ENCODE measurements around the gene BORCS8.
"Not testable (repeated sequence)": the region's sequence is repeated elsewhere in the genome, so short reads cannot be mapped to it uniquely, and the experiment has no call there.

Gene BORCS8

DNA sequence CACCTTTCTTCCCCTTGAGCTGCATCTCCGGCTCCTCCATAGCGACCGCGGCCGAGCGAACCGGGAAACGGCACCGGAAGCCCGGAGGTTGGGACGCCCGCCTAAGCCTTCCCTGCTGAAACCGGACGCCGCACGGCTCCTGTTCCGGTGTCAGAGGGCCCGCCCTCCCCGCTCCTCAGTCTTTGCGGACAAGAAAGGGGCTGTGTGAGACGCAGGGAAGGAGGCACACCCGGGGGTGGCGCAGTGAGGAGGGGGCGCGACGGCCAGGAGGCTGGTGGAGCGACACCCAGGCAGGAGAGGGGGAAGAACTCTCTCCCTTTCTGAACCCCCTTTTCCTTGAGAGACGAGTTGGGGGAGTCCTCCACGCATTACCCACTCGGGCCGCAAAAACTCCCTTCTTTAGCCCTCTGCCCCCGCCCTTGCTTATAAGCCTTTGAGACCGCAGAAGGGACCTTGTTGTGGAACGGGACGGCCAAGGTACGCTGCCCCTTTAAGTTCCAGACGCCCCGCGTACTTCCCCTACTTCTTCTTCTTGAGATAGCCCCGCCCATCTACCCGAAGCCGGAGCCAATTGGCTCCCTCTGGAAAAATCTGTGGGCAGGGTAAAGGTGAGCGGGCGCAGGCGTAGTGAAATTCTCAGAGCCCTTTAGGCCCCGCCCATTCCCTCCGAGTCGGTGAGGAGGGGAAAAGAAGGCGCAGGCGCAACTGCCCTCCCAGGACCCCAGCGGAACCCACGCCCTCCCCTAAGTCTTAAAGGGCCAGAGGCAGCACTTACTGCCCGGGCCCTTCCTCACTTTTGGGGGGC lies at the start of gene BORCS8, which contains the start of gene RFXANK:
TSS of gene BORCS8 (minus strand) at position 75 of the 805 bp plus-strand sequence. CDS start at position 40, 35 bp downstream.
TSS of gene RFXANK (plus strand) at position 181 of the 805 bp plus-strand sequence. CDS start 1,689 bp downstream, outside the sequence.
- peak; percentile 99 for DNase-seq

GRCh38 chr19:19240476-19240875 lies 48.5 kb upstream of the BORCS8 start:
- no peak for DNase-seq

GRCh38 chr19:19239675-19240074 lies 47.7 kb upstream of the BORCS8 start:
- no peak for DNase-seq

- DNase-seq: no peak
Observed at GRCh38 chr19:19238126-19238894, 46.4 kb upstream of the BORCS8 start.

DNA sequence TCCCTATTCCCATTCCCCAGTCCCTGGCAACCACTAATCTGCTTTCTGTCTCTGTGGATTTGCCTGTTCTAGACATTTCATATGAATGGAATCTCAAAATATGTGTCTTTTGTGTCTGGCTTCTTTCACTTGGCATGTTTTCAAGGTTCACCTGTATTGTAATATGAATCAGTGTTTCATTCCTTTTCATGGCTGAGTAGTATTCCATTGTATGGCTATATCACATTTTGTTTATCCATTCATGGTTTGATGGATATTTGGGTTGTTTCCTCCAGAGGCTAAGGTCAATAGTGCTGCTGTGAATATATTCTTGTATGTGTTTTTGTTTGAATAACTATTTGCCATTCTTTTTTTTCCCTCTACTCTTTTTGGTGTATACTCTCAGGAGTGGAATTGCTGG lies 44.2 kb upstream of the BORCS8 start:
- DNase-seq: no peak

GRCh38 chr19:19234220-19234816 lies 42.4 kb upstream of the BORCS8 start:
- no peak for DNase-seq

DNA sequence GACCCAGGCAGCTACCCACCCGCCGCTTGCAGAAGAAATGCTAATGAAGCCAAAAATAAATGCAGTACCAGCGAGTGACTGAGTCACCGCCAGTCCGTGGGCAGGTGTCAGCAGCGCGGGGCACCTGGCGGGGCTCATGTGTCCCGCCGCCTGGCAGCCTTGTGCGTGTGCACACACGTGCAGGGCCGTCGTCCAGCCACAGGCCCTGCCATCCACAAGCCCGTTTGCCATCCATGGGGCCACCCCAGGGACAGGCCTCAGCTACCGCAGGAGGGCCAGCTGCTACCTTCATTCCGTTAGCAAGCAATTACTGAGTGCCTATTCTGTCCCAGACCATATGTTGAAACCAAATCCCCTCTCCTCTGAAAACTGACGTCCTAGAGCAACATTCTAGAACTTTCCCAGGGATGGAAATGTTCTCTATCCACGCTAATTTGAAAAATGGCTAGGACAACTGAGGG lies 40.3 kb upstream of the BORCS8 start:
- peak in 1 of 2 experiments; percentile 33 for DNase-seq

DNA sequence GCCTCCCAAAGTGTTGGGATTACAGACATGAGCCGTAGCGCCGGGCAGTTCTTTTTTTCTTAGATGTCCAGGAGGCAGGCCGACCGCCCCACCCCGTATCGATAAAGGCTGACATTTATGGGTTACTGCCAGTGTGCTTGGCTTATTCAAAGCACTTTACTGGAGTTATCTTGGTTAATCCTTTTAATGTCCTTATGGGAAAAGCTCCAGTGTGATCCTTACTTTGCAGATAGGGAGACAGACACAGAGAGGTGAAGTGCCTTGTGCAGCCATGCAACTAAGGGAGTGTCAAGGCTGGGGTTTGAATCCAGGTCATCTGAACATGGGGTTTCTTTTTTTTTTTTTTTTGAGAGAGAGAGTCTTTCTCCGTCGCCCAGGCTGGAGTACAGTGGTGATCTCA lies 39.0 kb upstream of the BORCS8 start:
- DNase-seq: no peak

GRCh38 chr19:19229701-19230100 lies 37.7 kb upstream of the BORCS8 start:
- DNase-seq: no peak

DNA sequence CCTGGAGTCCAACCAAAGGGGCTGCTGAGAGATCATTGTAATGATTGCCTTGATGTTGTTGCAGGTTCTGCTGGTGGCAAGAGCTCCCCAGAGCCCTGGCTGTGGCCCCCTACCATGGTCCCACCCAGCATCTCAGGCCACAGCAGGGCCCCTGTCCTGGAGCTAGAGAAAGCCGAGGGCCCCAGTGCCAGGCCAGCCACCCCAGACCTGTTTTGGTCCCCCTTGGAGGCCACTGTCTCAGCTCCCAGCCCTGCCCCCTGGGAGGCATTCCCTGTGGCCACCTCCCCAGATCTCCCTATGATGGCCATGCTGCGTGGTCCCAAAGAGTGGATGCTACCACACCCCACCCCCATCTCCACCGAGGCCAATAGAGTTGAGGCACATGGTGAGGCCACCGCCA lies 35.3 kb upstream of the BORCS8 start:
- DNase-seq: no peak

- DNase-seq: no peak
Observed at GRCh38 chr19:19226663-19227062, 34.7 kb upstream of the BORCS8 start.

DNA sequence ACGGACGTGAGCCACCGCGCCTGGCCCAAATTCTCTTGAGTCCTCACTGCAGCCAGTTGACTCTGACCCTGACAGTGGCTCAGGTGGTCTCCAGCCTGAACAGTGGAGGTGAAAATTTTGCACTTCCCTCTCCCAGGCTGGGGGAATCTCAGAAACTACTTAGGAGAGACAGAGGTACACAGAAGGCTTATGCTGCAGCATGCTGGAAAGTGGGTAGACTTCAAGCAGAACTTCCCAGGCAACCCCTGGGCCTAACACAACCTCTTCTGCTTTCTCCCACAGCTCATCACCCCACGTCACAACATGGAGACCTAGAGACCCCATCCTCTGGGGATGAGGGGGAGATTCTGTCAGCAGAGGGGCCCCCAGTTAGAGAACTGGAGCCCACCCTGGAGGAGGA lies 34.3 kb upstream of the BORCS8 start:
- DNase-seq: no peak

GRCh38 chr19:19224852-19225494 lies 33.0 kb upstream of the BORCS8 start:
- DNase-seq: peak; percentile 78 to 87

DNA sequence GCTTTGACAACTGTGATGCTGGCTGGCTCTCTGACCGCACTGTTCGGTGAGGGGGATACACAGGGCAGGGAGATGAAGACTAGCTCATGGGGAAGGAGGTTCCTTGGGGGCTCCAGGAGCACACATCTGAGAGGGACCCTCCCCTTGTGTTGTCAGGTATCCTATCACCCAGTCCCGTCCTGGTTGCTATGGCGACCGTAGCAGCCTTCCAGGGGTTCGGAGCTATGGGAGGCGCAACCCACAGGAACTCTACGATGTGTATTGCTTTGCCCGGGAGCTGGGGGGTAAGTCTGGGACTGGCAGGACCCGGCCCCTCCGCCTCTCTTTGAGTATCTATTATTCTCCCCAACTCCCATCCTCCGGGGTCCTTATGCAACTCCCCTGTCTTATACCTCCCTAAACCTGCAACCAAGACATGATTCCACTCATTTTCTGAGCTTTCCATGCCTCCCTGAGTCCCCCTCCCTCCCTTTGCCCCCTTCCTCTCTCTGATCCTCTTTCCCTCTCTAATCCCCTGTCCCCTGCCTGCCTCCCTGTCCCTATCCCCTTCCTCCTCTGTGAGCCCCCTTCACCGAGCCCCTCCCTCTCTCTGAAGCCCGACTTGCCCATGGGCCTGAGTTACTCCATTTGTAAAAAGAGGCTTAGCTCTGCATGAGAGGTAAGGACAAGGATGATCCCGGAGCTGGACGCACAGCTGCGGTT lies 32.3 kb upstream of the BORCS8 start:
- DNase-seq: no peak

- DNase-seq: no peak
Observed at GRCh38 chr19:19223636-19224035, 31.7 kb upstream of the BORCS8 start.

DNA sequence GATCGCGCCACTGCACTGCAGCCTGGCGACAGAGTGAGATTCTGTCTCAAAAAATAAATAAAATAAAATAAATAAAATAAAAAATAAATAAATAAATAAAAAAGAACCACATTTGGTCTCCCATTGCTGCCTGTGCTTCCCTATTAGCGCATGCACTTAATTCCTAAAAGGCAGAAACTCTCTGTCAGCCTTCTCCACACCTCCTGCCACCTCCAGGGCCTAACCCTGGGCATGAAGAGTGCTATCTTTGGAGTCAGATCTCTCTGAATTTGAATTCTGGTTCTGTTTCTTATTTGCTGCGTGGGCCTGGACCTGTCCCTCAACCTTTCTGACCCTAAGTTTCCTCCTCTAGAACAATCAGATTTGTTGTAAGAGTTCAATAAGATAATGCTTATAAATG lies 31.1 kb upstream of the BORCS8 start:
- DNase-seq: no peak

- DNase-seq: not testable (repeated sequence)
Observed at GRCh38 chr19:19221000-19221399, 29.0 kb upstream of the BORCS8 start.

DNA sequence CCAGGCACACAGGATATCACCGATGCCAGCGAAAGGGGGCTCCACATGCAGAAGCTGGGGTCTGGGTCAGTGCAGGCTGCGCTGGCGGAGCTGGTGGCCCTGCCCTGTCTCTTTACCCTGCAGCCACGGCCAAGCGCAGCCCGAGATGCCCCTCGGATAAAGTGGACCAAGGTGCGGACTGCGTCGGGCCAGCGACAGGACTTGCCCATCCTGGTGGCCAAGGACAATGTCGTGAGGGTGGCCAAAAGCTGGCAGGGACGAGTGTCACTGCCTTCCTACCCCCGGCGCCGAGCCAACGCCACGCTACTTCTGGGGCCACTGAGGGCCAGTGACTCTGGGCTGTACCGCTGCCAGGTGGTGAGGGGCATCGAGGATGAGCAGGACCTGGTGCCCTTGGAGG lies 27.0 kb upstream of the BORCS8 start:
- DNase-seq: no peak

GRCh38 chr19:19217099-19217498 lies 25.1 kb upstream of the BORCS8 start:
- peak in 1 of 2 experiments; percentile 21 for DNase-seq

DNA sequence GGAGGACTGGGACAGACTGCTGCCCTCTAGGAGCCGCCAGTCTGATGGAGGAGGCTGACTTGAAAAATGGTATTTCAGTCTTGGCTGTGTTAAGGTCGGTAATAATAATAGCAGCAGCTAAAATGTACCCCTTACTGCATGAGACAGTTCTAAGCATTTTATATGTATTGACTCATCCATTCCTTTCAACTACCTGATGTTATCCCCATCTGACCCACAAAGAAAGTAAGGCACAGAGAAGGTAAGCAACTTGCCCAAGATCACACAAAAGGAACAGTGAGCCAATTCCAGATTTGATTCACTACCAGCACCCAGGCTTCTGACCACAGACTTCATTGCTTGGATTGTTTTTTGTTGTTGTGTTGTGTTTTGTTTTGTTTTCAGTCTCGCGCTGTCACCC lies 23.8 kb upstream of the BORCS8 start:
- no peak for DNase-seq

DNA sequence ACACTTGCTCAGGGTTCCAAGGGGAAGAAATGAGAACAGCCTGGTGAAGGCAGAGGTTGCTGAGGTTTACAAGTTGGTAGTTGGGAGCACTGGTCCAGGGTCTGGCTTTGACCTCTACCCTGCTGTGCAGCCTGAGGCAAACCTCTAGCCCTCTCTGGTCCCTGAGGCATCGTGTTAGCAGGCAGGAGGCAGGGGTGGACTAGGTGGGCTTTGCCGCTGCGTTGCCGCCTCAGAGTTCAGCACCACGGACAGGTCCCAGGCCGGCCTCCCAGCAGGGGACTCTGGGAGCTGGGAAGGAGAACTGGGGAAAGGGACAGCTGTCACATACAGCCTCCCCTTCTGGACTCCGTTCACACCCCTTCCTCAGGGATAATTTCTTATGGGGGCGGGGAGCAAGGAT lies 22.9 kb upstream of the BORCS8 start:
- DNase-seq: no peak

GRCh38 chr19:19214159-19214490 lies 22.2 kb upstream of the BORCS8 start:
- peak; percentile 68 to 69 for DNase-seq

Measured in SHP77 (cell line).